HG03565 (cell line): ENCODE results near the gene CD28.
"Not testable (repeated sequence)": the region's sequence is repeated elsewhere in the genome, so short reads cannot be mapped to it uniquely, and the experiment has no call there.

Source experiments
- ATAC-seq: cut with Tn5 transposase; IDR thresholded peaks from one replicate; pipeline ENCODE4 v1.9.1; 2021; ENCODE audit warnings: mild to moderate bottlenecking, moderate library complexity; ENCODE audit not compliant: unreplicated experiment

CD28 gene

DNA sequence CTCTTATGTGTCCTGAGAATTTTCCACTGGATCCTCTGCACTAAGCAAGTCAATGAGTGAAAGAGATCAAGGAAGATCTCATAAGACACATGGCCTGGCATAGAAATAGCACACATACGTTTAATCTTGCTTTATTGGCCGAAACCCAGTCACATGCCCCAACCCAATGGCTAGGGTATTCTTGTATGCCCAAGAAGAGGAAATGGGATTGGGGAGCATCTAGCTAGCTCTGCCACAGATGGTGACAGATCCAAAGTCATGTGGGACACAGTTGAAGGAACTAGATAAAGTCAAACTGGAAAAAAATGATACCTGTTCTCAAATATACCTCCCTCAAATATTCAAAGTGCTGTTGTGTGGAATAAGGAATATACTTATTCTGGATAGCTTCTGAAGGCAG is 74.7 kb downstream of the CD28 start:
- ATAC-seq: no peak

DNA sequence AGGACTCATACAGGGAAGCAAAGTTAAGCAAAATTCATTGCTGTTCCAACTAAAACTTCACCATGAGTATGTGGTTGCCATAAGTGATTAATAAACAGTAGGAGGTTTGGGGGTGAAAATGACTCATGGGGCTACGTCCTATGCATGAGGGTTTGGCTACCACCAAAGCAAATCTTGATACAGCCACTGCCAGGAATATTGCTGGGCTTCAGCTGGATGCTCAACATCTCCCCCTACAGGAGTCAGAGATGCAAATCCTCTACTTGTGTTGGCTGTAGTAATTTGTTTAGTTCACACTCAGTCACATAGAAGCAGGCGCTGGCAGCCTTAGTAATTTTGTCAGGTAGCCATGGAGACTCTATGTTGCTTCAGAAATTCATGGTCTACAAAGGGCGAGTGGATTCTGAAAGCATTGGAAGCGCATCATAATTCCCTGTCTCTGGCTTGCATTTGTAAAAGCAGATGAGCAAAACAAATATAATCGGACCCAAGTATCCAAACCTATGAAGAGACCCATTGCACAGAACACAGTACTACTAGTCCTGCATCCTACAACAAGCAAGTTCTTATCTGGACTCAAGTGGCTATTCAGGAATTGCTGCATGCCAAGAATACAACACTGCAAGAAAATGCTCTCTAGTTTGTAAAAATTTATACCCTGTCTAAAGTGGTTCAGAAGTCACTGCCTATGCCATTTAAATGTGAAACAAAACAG is 76.0 kb downstream of the CD28 start:
- peak; percentile 51 for ATAC-seq

DNA sequence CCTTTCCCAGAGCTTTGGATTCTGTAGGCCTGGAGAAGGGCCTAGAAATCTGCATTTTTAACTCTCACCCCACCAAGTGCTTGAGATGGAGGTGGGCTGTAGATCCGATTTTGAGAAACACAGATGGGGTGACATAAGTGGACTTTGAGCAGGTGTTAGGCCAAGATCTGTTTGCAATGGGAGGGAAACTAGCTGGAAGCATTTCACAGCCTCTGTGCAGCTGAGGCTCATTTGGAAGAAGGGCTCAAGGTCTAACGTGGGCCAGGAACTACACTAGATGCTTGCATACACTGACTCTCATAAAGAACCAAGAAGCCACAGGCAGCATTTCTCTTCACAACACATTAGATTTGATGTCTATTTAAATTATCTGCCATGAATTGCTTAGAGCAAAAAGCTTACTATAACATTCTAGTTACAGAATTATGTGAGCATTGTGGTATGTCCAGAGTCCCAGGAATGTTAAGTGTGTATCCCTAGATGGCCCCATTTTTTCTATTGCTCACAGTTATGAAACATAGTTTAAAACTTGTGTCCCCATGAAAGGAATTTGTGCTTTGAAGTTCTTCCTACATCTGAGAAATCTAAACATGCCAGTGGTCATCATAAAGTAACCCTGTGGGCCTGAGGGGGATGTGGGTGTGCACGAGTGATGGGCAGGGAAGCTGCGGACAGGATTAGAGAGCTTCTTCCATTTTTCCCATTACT is 77.2 kb downstream of the CD28 start:
- ATAC-seq: no peak

DNA sequence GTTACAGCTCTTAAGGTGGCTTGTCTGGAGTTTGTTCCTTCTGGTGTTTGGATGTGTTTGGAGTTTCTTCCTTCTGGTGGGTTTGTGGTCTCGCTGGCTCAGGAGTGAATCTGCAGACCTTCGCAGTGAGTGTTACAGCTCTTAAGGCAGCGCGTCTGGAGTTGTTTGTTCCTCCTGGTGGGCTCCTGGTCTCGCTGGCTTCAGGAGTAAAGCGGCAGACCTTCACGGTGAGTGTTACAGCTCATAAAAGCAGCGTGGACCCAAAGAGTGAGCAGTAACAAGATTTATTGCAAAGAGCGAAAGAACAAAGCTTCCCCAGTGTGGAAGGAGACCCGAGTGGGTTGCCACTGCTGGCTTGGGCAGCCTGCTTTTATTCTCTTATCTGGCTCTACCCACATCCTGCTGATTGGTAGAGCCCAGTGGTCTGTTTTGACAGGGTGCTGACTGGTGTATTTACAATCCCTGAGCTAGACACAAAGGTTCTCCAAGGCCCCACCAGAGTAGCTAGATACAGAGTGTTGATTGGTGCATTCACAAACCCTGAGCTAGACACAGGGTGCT is 78.4 kb downstream of the CD28 start:
- not testable (repeated sequence) for ATAC-seq

DNA sequence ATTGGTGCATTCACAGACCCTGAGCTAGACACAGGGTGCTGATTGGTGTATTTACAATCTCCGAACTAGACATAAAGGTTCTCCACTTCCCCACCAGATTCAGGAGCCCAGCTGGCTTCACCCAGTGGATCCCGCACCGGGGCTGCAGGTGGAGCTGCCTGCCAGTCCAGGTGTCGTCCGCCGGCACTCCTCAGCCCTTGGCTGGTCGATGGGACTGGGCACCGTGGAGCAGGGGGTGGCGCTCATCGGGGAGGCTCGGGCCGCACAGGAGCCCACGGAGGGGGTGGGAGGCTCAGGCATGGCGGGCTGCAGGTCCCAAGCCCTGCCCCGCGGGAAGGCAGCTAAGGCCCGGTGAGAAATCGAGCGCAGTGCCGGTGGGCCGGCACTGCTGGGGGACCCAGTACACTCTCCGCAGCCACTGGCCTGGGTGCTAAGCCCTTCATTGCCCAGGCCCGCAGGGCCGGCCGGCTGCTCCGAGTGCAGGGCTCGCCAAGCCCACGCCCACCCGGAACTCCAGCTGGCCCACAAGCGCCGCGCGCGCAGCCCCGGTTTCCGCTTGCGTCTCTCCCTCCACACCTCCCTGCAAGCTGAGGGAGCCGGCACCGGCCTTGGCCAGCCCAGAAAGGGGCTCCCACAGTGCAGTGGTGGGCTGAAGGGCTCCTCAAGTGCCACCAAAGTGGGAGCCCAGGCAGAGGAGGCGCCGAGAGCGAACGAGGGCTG is 79.1 kb downstream of the CD28 start:
- not testable (repeated sequence) for ATAC-seq

DNA sequence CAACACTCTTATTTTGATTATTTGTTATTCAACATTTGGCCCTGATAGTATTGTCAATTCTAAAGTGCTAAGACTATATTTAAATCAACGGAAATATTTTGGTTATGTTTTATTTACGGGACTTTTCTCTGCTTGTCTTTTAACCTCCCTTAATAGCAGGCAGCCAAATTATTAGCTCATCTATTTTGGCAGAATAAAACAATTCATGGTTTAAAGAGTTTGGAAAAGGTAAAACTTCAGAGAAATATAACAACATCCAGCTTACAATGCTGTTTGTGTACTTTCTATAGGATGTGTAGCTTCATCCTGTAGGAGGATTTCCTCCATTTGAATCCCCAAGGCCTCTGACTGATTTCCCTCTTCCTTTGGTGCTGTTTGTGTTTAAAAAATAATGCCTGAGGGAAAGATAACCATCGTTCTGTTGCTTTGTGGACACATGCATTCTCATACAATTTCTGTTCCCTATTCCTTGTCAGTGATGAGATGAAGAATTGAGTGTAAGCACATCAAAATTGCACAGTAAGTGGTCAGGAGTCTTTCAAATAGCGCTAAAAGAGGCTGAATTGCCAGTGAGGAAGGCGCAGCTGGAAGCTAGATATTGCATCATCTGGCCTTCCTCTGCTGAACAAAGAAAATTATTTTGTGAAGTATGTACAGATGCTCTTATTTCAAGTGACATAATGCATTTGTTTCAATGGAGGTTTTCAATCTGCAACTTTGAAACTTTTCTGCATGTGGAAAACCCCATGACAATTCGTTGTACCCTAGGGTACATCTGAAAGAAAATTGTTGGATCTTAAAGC is 80.3 kb downstream of the CD28 start:
- no peak for ATAC-seq

DNA sequence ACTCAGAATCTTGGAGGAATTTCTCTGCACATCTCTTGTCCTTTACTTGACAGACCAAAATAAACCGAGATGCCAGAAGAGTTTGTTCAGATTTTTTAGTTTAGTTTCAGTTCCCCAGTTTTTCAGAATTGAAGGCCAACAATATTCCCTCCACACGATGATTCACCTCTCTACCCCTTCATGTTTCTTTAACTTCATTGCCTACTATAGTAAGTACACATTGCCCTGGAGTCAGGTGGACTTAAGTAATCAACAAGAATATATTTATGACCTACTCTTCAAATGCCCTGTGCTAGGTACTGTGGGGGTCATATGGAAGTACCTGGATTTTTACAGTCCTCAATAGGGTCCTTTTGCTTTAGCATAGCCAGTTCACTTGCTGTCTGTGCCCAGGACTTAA is 81.5 kb downstream of the CD28 start:
- ATAC-seq: no peak
